GM12864 (cell line): Measurements from ENCODE around the gene HMX2.

ENCODE experiments used
- DNase-seq: peaks from one replicate; pipeline ENCODE4 v3.0.0-alpha.2; 2011; ENCODE audit warnings: low read depth
- H3K4me3 ChIP-seq: 2 replicates; pipeline ENCODE4 v1.5.1; 2011; ENCODE audit warnings: mild to moderate bottlenecking, low read depth, low read length, control low read depth
- CTCF ChIP-seq: IDR thresholded peaks from 2 replicates; pipeline ENCODE4 v1.5.1; 2011; ENCODE audit warnings: low read depth, mild to moderate bottlenecking, moderate library complexity, low read length, control low read depth, inconsistent platforms; ENCODE audit errors: missing control alignments

Gene HMX2

GRCh38 chr10:123149162-123149567 lies 1.2 kb downstream of the HMX2 start:
- no peak for TF ChIP-seq CTCF
- peak overlapping the region; percentile 64 for H3K4me3 ChIP-seq
- DNase-seq, result no peak

- DNase-seq, result no peak
- TF ChIP-seq CTCF, result no peak
- H3K4me3 ChIP-seq, result peak overlapping the region; percentile 64
Observed at GRCh38 chr10:123149568-123150270, 1.8 kb downstream of the HMX2 start.

GRCh38 chr10:123150271-123150985 lies 2.5 kb downstream of the HMX2 start:
- TF ChIP-seq CTCF, result no peak
- peak overlapping the region; percentile 64 for H3K4me3 ChIP-seq
- no peak for DNase-seq

- no peak for DNase-seq
- TF ChIP-seq CTCF, result peak; percentile 8
- H3K4me3 ChIP-seq, result peak overlapping the region; percentile 64
Observed at GRCh38 chr10:123150986-123151736, 3.2 kb downstream of the HMX2 start.

- peak overlapping the region; percentile 64; the same call in 1 of the 2 replicates for H3K4me3 ChIP-seq
- no peak for DNase-seq
- TF ChIP-seq CTCF, result no peak
Observed at GRCh38 chr10:123151737-123152135, 3.8 kb downstream of the HMX2 start.

- TF ChIP-seq CTCF, result no peak
- no peak for DNase-seq
- no peak overlapping the region for H3K4me3 ChIP-seq
Observed at GRCh38 chr10:123153486-123154091, 5.7 kb downstream of the HMX2 start.
